K562 (cell line): ENCODE data around the gene ACP1. TPM values are rescaled to one million over a fixed set of nuclear protein-coding genes. Genes with fewer than 3 reads are reported as not detected.
A peak's percentile ranks its signal among the peaks of the same experiment; 100 is the strongest.

Experiments
- BRCA1 ChIP-seq, 2 experiments: fragments of 450-650 bp in 1 of 2; sonication (generic) in 1 of 2; formaldehyde crosslinking in 1 of 2; IDR thresholded peaks; 2 replicates each; pipeline versions ENCODE4 v1.5.0 to v1.6.1; 2017 to 2020; ENCODE audit warnings: mild to moderate bottlenecking in 1 of 2, missing genetic modification reagents in 1 of 2
- CTBP1 ChIP-seq: fragments of 450-650 bp; IDR thresholded peaks from 2 replicates; pipeline ENCODE4 v1.6.1; 2016; ENCODE audit warnings: borderline replicate concordance
- EHMT2 ChIP-seq: fragments of 450-650 bp; IDR thresholded peaks from 2 replicates; pipeline ENCODE4 v1.6.1; 2018; ENCODE audit warnings: antibody characterized with exemption
- MTA2 ChIP-seq: fragments of 450-650 bp; IDR thresholded peaks from 2 replicates; pipeline ENCODE4 v1.6.1; 2016; ENCODE audit warnings: low read depth
- ZNF407 ChIP-seq: fragments of 450-650 bp; IDR thresholded peaks from 2 replicates; pipeline ENCODE4 v1.6.1; 2016; ENCODE audit warnings: low read depth
- ZSCAN29 ChIP-seq: fragments of 450-650 bp; IDR thresholded peaks from 2 replicates; pipeline ENCODE4 v1.6.1; 2017
- ZSCAN32 ChIP-seq: fragments of 450-650 bp; formaldehyde crosslinking; IDR thresholded peaks from 2 replicates; pipeline ENCODE4 v1.4.0; 2020; ENCODE audit warnings: mild to moderate bottlenecking, moderate library complexity
- polyA plus RNA-seq, 8 experiments: library from polyadenylated mRNA; depleted of rRNA in 4 of 8; stranded (reverse) in 5 of 8; unstranded in 3 of 8; fragments of >200 nt; fragmentation: Nextera tagmentation in 2 of 8; fragmentation: Illumina TruSeq in 1 of 8; extraction: Ambion mirVana in 2 of 8; extraction: Trizol in 1 of 8; gene quantifications; 2 replicates each; pipeline versions ENCODE4 v1.2.1 to v1.2.3, GENCODE V29; 2011 to 2014; ENCODE audit warnings: inconsistent platforms in 1 of 8, missing spikeins in 1 of 8
- total RNA-seq, 7 experiments: library from RNA; depleted of rRNA in 6 of 7; stranded (reverse); fragments of >200 nt in 6 of 7; fragmentation: Illumina TruSeq in 2 of 7; extraction: Trizol in 2 of 7; gene quantifications; 2 replicates each; pipeline versions ENCODE4 v1.2.1 to v1.2.3, GENCODE V29; 2011 to 2021; ENCODE audit warnings: low replicate concordance in 1 of 7

The ACP1 gene
- total and polyA plus RNA-seq, 9 of the 15 experiments (the other 6 are each of a cell fraction or from before 2014, with no cell fraction given), result 139 to 493 (median 189) TPM

DNA sequence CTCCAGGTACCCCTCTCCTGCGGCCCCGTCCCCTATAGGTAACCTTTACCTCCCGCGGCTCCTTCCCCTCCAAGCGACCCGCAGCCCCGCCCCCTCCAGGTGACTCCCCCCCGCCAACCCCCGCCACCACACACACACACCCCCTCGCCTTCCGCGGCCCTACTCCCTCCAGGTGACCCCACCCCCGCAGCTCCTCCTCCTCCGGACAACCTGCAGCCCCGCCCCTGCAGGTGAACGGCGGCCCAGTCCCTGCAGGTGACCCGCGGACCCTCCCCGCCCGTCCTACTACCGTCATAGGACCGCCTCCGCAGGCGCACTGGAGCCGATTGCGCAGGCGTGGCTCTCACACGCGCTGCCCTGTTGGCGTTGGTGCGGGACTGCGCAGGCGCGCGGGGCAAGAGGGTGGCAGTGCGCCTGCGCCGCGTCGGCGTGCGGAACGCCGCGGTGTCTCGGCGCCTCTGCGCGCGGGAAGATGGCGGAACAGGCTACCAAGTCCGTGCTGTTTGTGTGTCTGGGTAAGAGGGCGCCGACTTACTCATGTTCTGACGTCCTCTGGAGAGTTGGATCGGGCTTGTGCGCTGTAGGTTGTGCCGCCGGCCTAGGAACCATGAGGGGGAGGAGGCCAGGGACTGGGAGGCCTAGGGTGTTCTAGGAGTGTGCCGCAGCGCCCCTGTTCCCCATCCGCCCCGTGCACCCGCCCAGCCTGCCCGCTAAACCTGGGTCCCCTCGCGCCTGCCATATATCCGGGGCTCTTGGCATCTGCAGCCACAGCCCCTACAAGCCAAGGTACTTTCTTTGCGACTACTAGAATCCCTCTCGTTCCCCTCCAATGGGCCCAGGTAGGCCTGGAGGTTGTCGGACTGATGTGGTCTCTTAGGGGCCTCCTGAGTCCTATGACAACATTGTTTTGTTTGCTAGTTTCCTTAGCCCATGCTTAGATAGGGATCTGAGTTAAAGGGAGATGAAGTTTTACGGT is at the start of gene ACP1 (continued):
- TF ChIP-seq ZSCAN32 (CRISPR knock-in tag) (no peak), ZSCAN29 (no peak), CTBP1 (peak; percentile 81), ZNF407 (no peak), EHMT2 (no peak), MTA2 (no peak), BRCA1 (IDR thresholded peaks at IDR 0.05) (no peak), BRCA1 (CRISPR knock-in tag; IDR thresholded peaks at IDR 0.05) (no peak)
